Fibroblast of mammary gland (primary cell): Measurements from ENCODE around the gene LRRN4.

ENCODE experiments used
- DNase-seq: peaks from one replicate; pipeline ENCODE4 v3.0.0-alpha.2; 2010; ENCODE audit warnings: low read depth
- H3K4me3 ChIP-seq: 2 replicates; pipeline ENCODE4 v1.5.1; 2011; ENCODE audit warnings: low read depth, mild to moderate bottlenecking, low read length, moderate library complexity; ENCODE audit not compliant: control insufficient read depth
- TF ChIP-seq, protein P1 (sequence below): conservative IDR thresholded peaks from 2 replicates; pipeline ENCODE4 v1.5.1; 2011; ENCODE audit warnings: low read depth, low read length, inconsistent platforms; ENCODE audit not compliant: control insufficient read depth, insufficient read depth

The LRRN4 gene

DNA sequence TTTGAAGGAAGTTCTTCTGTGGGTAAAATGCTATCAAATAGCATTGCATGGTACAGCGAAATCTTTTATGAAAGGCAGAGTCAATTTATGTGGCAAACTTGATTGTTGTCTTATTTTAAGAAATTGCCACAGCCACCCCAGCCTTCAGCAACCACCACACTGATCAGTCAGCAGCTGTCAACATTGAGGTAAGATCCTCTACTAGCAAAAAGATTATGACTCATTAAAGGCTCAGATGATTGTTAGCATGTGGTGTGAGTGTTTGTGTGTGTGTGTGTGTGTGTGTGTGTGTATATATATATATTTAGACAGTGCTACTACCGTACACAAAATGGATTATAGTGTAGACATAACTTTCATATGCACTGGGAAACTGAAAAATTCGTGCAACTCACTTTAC, 27.8 kb downstream of the LRRN4 start:
- TF ChIP-seq, protein P1, sequence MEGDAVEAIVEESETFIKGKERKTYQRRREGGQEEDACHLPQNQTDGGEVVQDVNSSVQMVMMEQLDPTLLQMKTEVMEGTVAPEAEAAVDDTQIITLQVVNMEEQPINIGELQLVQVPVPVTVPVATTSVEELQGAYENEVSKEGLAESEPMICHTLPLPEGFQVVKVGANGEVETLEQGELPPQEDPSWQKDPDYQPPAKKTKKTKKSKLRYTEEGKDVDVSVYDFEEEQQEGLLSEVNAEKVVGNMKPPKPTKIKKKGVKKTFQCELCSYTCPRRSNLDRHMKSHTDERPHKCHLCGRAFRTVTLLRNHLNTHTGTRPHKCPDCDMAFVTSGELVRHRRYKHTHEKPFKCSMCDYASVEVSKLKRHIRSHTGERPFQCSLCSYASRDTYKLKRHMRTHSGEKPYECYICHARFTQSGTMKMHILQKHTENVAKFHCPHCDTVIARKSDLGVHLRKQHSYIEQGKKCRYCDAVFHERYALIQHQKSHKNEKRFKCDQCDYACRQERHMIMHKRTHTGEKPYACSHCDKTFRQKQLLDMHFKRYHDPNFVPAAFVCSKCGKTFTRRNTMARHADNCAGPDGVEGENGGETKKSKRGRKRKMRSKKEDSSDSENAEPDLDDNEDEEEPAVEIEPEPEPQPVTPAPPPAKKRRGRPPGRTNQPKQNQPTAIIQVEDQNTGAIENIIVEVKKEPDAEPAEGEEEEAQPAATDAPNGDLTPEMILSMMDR, result no peak
- no peak overlapping the region for H3K4me3 ChIP-seq
- peak; percentile 81 for DNase-seq

- TF ChIP-seq, protein P1, result no peak
- H3K4me3 ChIP-seq, result no peak overlapping the region
Measured at GRCh38 chr20:6024768-6025167, 29.1 kb downstream of the LRRN4 start.

GRCh38 chr20:6017880-6018279, 36.0 kb downstream of the LRRN4 start:
- no peak for DNase-seq
- no peak overlapping the region for H3K4me3 ChIP-seq
- TF ChIP-seq, protein P1, result no peak

More at GRCh38 chr20:6024768-6025167, 29.1 kb downstream of the LRRN4 start:
- no peak for DNase-seq

GRCh38 chr20:6017467-6017866, 36.4 kb downstream of the LRRN4 start:
- H3K4me3 ChIP-seq, result no peak overlapping the region
- DNase-seq, result no peak
- TF ChIP-seq, protein P1, result no peak

DNA sequence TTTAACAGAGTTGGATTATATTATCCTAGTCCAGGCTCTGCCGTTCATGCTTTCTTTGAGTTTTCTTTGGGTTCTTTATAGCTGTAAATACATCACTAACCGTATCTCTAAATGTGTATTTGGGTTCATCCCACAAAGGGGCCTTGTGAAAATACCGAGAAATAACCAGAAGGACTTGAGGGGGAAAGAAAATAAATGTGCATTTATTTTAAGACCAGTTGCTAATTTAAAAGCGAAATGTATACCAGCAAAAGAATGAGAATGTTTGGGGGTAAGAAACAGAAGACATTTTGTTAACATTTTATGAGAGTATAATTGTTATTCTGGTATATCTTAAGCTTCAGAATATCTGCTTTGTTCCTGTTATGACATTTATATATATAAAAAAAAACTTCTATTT, 38.9 kb downstream of the LRRN4 start:
- TF ChIP-seq, protein P1, result no peak
- no peak for DNase-seq
- no peak overlapping the region for H3K4me3 ChIP-seq

GRCh38 chr20:6014017-6014416, 39.8 kb downstream of the LRRN4 start:
- TF ChIP-seq, protein P1, result no peak
- no peak for DNase-seq
- no peak overlapping the region for H3K4me3 ChIP-seq

GRCh38 chr20:6012179-6012578, 41.7 kb downstream of the LRRN4 start:
- H3K4me3 ChIP-seq, result no peak overlapping the region
- DNase-seq, result no peak
- TF ChIP-seq, protein P1, result no peak
